ENCODE measurements around the gene PIGBOS1. TPM values are rescaled to one million over a fixed set of nuclear protein-coding genes. Genes with fewer than 3 reads are reported as not detected.

PIGBOS1 gene
- total RNA-seq, 3 donors from 2014 or later (not counting 1 experiment from before 2014, with no cell fraction given), result 7.7 to 10.9 (median 9.3) TPM

DNA sequence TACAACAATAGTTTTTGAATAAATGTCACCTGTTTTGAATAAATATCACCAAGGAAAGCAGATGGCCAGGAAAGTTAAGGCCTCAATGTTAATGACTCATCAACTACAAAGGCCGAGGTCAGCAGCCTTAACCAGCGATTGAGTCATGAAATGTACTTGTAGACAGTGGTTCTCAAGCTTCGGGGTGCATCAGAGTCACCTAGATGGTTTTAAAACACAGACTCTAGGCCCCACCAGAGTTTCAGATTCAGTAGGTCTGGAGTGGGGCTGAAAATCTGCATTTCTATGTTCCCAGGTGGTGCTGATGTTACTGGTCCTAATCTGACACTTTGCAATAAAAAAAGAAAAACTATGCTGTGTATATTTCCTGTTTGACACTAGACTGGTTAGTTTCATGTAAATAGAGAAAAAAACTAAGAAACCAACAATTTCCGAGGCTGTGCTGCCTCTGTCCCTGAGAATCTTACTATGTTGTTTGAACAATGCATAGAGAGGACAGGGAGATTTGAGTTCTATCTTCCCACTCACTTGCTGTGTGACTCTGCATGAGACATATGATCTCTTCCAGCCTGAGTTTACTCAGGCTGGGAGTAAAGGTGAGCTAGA is 39.1 kb downstream of the PIGBOS1 start:
- intact Hi-C loops (cut with micrococcal nuclease), result loop anchor here (1.0 to 10.0 kb wide), 4 partner anchors 13 to 125 kb away; partner anchors contain the start of genes CCPG1, PIERCE2, PIGB and PIGBOS1
- Histone ChIP-seq H3K27ac (ENCODE audit: low read length) (peak overlapping the region; percentile 93), H3K36me3 (ENCODE audit: control insufficient read depth, insufficient read depth, low read length) (no peaks in the 10 kb centered on the region), H3K4me1 (ENCODE audit: control insufficient read depth, insufficient read depth, low read length) (peaks cover 80% of the 10 kb centered on the region), H3K9me3 (ENCODE audit: control insufficient read depth, insufficient read depth, low read length) (no peaks in the 10 kb centered on the region), H3K27me3 (ENCODE audit: control insufficient read depth, insufficient read depth, low read length) (no peaks in the 10 kb centered on the region), H3K4me3 (ENCODE audit: low read length) (no peak overlapping the region)
- no peak for TF ChIP-seq CTCF (IDR thresholded peaks at IDR 0.05)
- Mint-ChIP-seq H3K36me3 (no peaks in the 10 kb centered on the region), H3K9me3 (no peaks in the 10 kb centered on the region), H3K4me1 (peaks cover 94 to 96% of the 10 kb centered on the region in 2 donors), H3K4me3 (peak overlapping the region; percentile 90), H3K27me3 (ENCODE audit: low read depth in 2 of 2) (no peaks in the 10 kb centered on the region), H3K27ac (peak overlapping the region; percentile 93 to 99)
- DNase-seq (peak; percentile 49 to 78), ATAC-seq (peak; percentile 65 to 76 (median 71))
- 8% methylated on average over 4 of the region's 4 CpGs for WGBS (ENCODE audit: insufficient coverage)

DNA sequence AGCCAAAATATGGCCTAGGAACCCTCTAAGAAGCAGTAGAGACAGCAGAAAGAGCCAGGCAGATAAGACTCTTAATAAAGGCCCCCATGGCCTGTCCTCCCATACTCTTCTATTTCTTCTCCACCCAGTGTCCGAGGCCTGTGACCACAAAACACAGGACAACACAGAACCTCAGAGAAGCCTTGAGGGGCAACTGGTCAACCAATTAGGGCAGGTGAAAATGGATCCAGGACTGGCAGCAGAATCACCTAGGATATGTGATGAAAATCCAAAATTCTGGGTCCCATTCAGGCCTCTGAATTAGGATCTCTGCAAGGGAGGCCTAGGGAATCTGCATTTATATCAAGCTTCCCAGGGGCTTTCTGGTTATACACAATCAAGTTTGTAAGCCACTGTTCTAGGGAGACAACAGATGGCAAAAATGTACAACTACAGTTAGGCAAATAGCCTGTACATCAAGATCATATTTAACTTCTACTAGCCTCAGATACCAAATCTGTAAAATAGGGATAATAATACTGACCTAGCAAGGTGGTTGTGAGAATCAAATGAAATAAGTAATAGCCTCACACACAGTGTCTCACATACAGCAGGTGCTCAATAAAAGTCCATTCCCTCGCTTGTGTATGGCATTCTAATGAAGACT is 39.7 kb downstream of the PIGBOS1 start:
- Histone ChIP-seq H3K4me1 (ENCODE audit: control insufficient read depth, insufficient read depth, low read length) (peaks cover 77% of the 10 kb centered on the region), H3K9me3 (ENCODE audit: control insufficient read depth, insufficient read depth, low read length) (no peaks in the 10 kb centered on the region), H3K36me3 (ENCODE audit: control insufficient read depth, insufficient read depth, low read length) (no peaks in the 10 kb centered on the region), H3K4me3 (ENCODE audit: low read length) (no peak overlapping the region), H3K27me3 (ENCODE audit: control insufficient read depth, insufficient read depth, low read length) (no peaks in the 10 kb centered on the region), H3K27ac (ENCODE audit: low read length) (peak overlapping the region; percentile 93)
- Mint-ChIP-seq H3K27ac (peak overlapping the region; percentile 93 to 99), H3K4me1 (peaks cover 90 to 91% of the 10 kb centered on the region in 2 donors), H3K36me3 (no peaks in the 10 kb centered on the region), H3K4me3 (peak overlapping the region; percentile 90), H3K9me3 (no peaks in the 10 kb centered on the region), H3K27me3 (ENCODE audit: low read depth in 2 of 2) (no peaks in the 10 kb centered on the region)
- WGBS (ENCODE audit: insufficient coverage), result 52% methylated on average over 2 of the region's 2 CpGs
- DNase-seq (no peak), ATAC-seq (no peak)
- intact Hi-C loops (cut with micrococcal nuclease), result loop anchor here (1.0 kb wide), 2 partner anchors 12 to 82 kb away; no protein-coding TSS in a partner anchor
- TF ChIP-seq CTCF (IDR thresholded peaks at IDR 0.05), result no peak

DNA sequence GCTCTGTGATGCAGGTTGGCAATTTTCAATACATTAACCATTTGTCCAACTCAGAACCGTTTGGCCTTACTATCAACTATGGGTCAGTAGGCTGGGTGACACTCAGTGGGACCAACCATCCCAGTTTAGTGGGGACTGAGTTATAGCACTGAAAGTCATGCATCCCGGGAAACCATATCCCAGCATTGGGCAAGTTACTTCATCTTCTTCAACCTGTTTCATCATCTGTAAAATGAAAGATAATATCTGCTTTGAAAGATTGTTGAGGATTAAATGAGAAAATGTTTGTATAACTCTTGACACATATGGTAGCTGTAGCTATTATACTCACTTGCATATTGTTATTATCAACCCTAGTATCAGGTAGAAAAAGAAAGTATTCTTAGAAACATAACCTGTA is 41.2 kb downstream of the PIGBOS1 start:
- 64% methylated on average over 2 of the region's 2 CpGs for WGBS (ENCODE audit: insufficient coverage)
- intact Hi-C loops (cut with micrococcal nuclease), result no loop called here
- no peak overlapping the region for H3K4me3 ChIP-seq (ENCODE audit: low read length)

More for the DNA sequence above, 41.2 kb downstream of the PIGBOS1 start:
- no peak for TF ChIP-seq CTCF (IDR thresholded peaks at IDR 0.05)
- Histone ChIP-seq H3K27me3 (ENCODE audit: control insufficient read depth, insufficient read depth, low read length) (no peaks in the 10 kb centered on the region), H3K9me3 (ENCODE audit: control insufficient read depth, insufficient read depth, low read length) (no peaks in the 10 kb centered on the region), H3K36me3 (ENCODE audit: control insufficient read depth, insufficient read depth, low read length) (no peaks in the 10 kb centered on the region), H3K4me1 (ENCODE audit: control insufficient read depth, insufficient read depth, low read length) (peaks cover 69% of the 10 kb centered on the region), H3K27ac (ENCODE audit: low read length) (peak overlapping the region; percentile 93)
- DNase-seq (peak in 1 of 2 donors; percentile 8), ATAC-seq (no peak)
- H3K36me3 Mint-ChIP-seq, result no peaks in the 10 kb centered on the region
- peaks cover 87 to 90% of the 10 kb centered on the region in 2 donors for H3K4me1 Mint-ChIP-seq
- no peaks in the 10 kb centered on the region for H3K9me3 Mint-ChIP-seq
- H3K4me3 Mint-ChIP-seq, result peak overlapping the region; percentile 90
- H3K27me3 Mint-ChIP-seq (ENCODE audit: low read depth in 2 of 2), result no peaks in the 10 kb centered on the region
- peak overlapping the region; percentile 93 to 99 for H3K27ac Mint-ChIP-seq

Measured in natural killer cell (primary cell).